HCT116 (cell line): ENCODE results near the gene NEK9. TPM values are rescaled to one million over a fixed set of nuclear protein-coding genes. Genes with fewer than 3 reads are reported as not detected.

ENCODE experiments used
- ATAC-seq: fragments of 200-7000 bp; cut with Tn5 transposase; 2 replicates; pipeline ENCODE4 v1.9.1; 2020; ENCODE audit warnings: mild to moderate bottlenecking, moderate library complexity
- BruUV-seq: library from RNA; stranded (reverse); fragments of 400-500 nt; replicated peaks from 2 replicates; lab custom pipeline; 2021; lab: Mats Ljungman, UMichigan
- CTCF ChIA-PET: fragments of 300-600 bp; sonication (Branson Sonifier 250); formaldehyde crosslinking; loops from one replicate; lab custom pipeline; 2021; ENCODE audit warnings: antibody characterized with exemption; lab: Charles Lee
- POLR2A ChIA-PET: fragments of 300-600, 350-600 bp; sonication (Branson Sonifier 250); formaldehyde crosslinking; loops from one replicate; lab custom pipeline; 2021; ENCODE audit warnings: antibody characterized with exemption; lab: Charles Lee
- RAD21 ChIA-PET, 2 experiments: fragments of 300-600 bp; sonication (Branson Sonifier 250); formaldehyde crosslinking; loops; one replicate each; lab custom pipeline; 2023; ENCODE audit warnings: low total read pairs in 2 of 2; ENCODE audit not compliant: uncharacterized antibody in 2 of 2, unreplicated experiment in 2 of 2, low non-redundant PET in 1 of 2; lab: Charles Lee
- DNase-seq: peaks from one replicate; pipeline ENCODE4 v3.0.0-alpha.2; 2010; ENCODE audit warnings: low read depth, low spot score
- H2AFZ ChIP-seq: fragments of 200-600 bp; shearing (Covaris generic), sonication (generic); 2 replicates; pipeline ENCODE4 v1.6.1; 2017; ENCODE audit warnings: low read depth, mixed run types, mixed read lengths, antibody characterized with exemption, low read length; ENCODE audit not compliant: poor library complexity, severe bottlenecking
- H3K27ac ChIP-seq: 2 replicates; pipeline ENCODE4 v1.5.1; 2012; ENCODE audit warnings: low read depth, low read length
- H3K27me3 ChIP-seq: fragments of 200-600 bp; sonication (generic); 2 replicates; pipeline ENCODE4 v1.6.1; 2016; ENCODE audit warnings: mixed run types, low read length, mixed read lengths; ENCODE audit not compliant: insufficient read depth
- H3K36me3 ChIP-seq, 2 experiments: fragments of 200-500 bp in 1 of 2; fragments of 200-600 bp in 1 of 2; sonication (Bioruptor generic) in 1 of 2; sonication (generic) in 1 of 2; 2 replicates each; pipeline versions ENCODE4 v1.5.1 to v1.6.1; 2014 to 2016; ENCODE audit warnings: low read length in 2 of 2, inconsistent platforms in 1 of 2, mixed read lengths in 1 of 2, mixed run types in 1 of 2; ENCODE audit not compliant: insufficient read depth in 2 of 2, control insufficient read depth in 1 of 2
- H3K4me1 ChIP-seq, 2 experiments: fragments of 200-600 bp in 1 of 2; sonication (generic) in 1 of 2; 2 replicates each; pipeline versions ENCODE4 v1.5.1 to v1.6.1; 2012 to 2017; ENCODE audit warnings: low read length in 2 of 2, inconsistent platforms in 1 of 2, mild to moderate bottlenecking in 1 of 2, mixed read lengths in 1 of 2, mixed run types in 1 of 2, moderate library complexity in 1 of 2; ENCODE audit not compliant: insufficient read depth in 2 of 2, control insufficient read depth in 1 of 2
- H3K4me2 ChIP-seq: fragments of 200-600 bp; sonication (generic); 2 replicates; pipeline ENCODE4 v1.6.1; 2017; ENCODE audit warnings: mixed run types, low read length, mixed read lengths
- H3K4me3 ChIP-seq, 2 experiments: fragments of 200-600 bp in 1 of 2; sonication (generic) in 1 of 2; replicated peaks in 1 of 2; 2 replicates each; pipeline ENCODE4 v1.5.1; 2011 to 2016; ENCODE audit warnings: low read length in 2 of 2, control low read depth in 1 of 2, low read depth in 1 of 2, mild to moderate bottlenecking in 1 of 2, mixed read lengths in 1 of 2, mixed run types in 1 of 2
- H3K79me2 ChIP-seq: fragments of 200-600 bp; sonication (generic); 2 replicates; pipeline ENCODE4 v1.6.1; 2017; ENCODE audit warnings: mild to moderate bottlenecking, mixed run types, low read length, moderate library complexity, mixed read lengths; ENCODE audit not compliant: insufficient read depth
- H3K9ac ChIP-seq: fragments of 200-600 bp; sonication (generic); 2 replicates; pipeline ENCODE4 v1.6.1; 2016; ENCODE audit warnings: low read length, mixed read lengths
- H3K9me2 ChIP-seq: fragments of 200-600 bp; sonication (generic), shearing (Covaris generic); 2 replicates; pipeline ENCODE4 v1.6.1; 2017; ENCODE audit warnings: mixed run types, mild to moderate bottlenecking, moderate library complexity; ENCODE audit not compliant: insufficient read depth
- H3K9me3 ChIP-seq, 2 experiments: fragments of 200-500 bp in 1 of 2; fragments of 200-600 bp in 1 of 2; sonication (Bioruptor generic) in 1 of 2; sonication (generic) in 1 of 2; 2 replicates each; pipeline ENCODE4 v1.6.1; 2014 to 2017; ENCODE audit warnings: low read length in 2 of 2, mixed read lengths in 2 of 2, inconsistent platforms in 1 of 2, low read depth in 1 of 2, mild to moderate bottlenecking in 1 of 2, mixed run types in 1 of 2, moderate library complexity in 1 of 2; ENCODE audit not compliant: control insufficient read depth in 1 of 2, insufficient read depth in 1 of 2
- H4K20me1 ChIP-seq: fragments of 200-600 bp; sonication (generic), shearing (Covaris generic); 2 replicates; pipeline ENCODE4 v1.6.1; 2017; ENCODE audit warnings: mixed run types, mild to moderate bottlenecking, moderate library complexity; ENCODE audit not compliant: insufficient read depth
- ATF3 ChIP-seq: IDR thresholded peaks from 2 replicates; pipeline ENCODE4 v1.6.1; 2012
- CBX3 ChIP-seq: IDR thresholded peaks from 2 replicates; pipeline ENCODE4 v1.6.1; 2012; ENCODE audit warnings: low read depth
- CEBPB ChIP-seq: IDR thresholded peaks from 2 replicates; pipeline ENCODE4 v1.6.1; 2012; ENCODE audit warnings: low read depth
- EGR1 ChIP-seq: IDR thresholded peaks from 2 replicates; pipeline ENCODE4 v1.6.1; 2012; ENCODE audit warnings: low read depth
- ELF1 ChIP-seq: IDR thresholded peaks from 2 replicates; pipeline ENCODE4 v1.6.1; 2012; ENCODE audit warnings: low read depth, borderline replicate concordance
- EZH2 ChIP-seq: fragments of 200-600 bp; sonication (generic); IDR thresholded peaks from 2 replicates; pipeline ENCODE4 v1.6.1; 2017; ENCODE audit warnings: antibody characterized with exemption, mixed run types
- EZH2phosphoT487 ChIP-seq: fragments of 200-600 bp; IDR thresholded peaks from 2 replicates; pipeline ENCODE4 v1.6.1; 2018; ENCODE audit warnings: antibody characterized with exemption, borderline replicate concordance
- FOSL1 ChIP-seq: IDR thresholded peaks from 2 replicates; pipeline ENCODE4 v1.6.1; 2012; ENCODE audit warnings: low read depth
- JUND ChIP-seq: IDR thresholded peaks from 2 replicates; pipeline ENCODE4 v1.6.1; 2012
- MAX ChIP-seq: IDR thresholded peaks from 2 replicates; pipeline ENCODE4 v1.6.1; 2012
- POLR2A ChIP-seq: IDR thresholded peaks from 2 replicates; pipeline ENCODE4 v1.7.0; 2011; ENCODE audit warnings: borderline replicate concordance; ENCODE audit not compliant: insufficient read depth, insufficient read length; ENCODE audit errors: extremely low read depth
- RAD21 ChIP-seq: IDR thresholded peaks from 2 replicates; pipeline ENCODE4 v1.6.1; 2012; ENCODE audit warnings: low read depth, mild to moderate bottlenecking
- SIN3A ChIP-seq: IDR thresholded peaks from 2 replicates; pipeline ENCODE4 v1.6.1; 2012; ENCODE audit warnings: low read depth
- SP1 ChIP-seq: IDR thresholded peaks from 2 replicates; pipeline ENCODE4 v1.6.1; 2012; ENCODE audit warnings: low read depth
- SRF ChIP-seq: IDR thresholded peaks from 2 replicates; pipeline ENCODE4 v1.6.1; 2012; ENCODE audit warnings: low read depth
- TCF7L2 ChIP-seq: IDR thresholded peaks from 2 replicates; pipeline ENCODE4 v1.7.0; 2011; ENCODE audit warnings: borderline replicate concordance, inconsistent platforms; ENCODE audit not compliant: insufficient read depth, insufficient read length; ENCODE audit errors: extremely low read depth
- YY1 ChIP-seq: IDR thresholded peaks from 2 replicates; pipeline ENCODE4 v1.6.1; 2011; ENCODE audit warnings: low read length, low read depth, moderate library complexity, mild to moderate bottlenecking; ENCODE audit not compliant: insufficient replicate concordance; ENCODE audit errors: extremely low read depth
- ZFX ChIP-seq: fragments of 450-650 bp; IDR thresholded peaks from 2 replicates; pipeline ENCODE4 v1.6.1; 2017
- ZNF274 ChIP-seq: fragments of 200-500 bp; sonication (Bioruptor generic); IDR thresholded peaks from 2 replicates; pipeline ENCODE4 v1.6.1; 2014; ENCODE audit warnings: mild to moderate bottlenecking, low read depth, low read length, inconsistent platforms
- intact Hi-C: fragments of 100-400 bp; cut with micrococcal nuclease; formaldehyde crosslinking; loops from 2 replicates; pipeline ENCODE4 v1.10.0; 2022
- total RNA-seq: library from RNA; stranded (reverse); gene quantifications from one replicate; pipeline ENCODE4 v1.2.1, GENCODE V29; 2021; ENCODE audit not compliant: unreplicated experiment
- TF ChIP-seq, protein P1 (sequence below): IDR thresholded peaks from 2 replicates; pipeline ENCODE4 v1.6.1; 2012; ENCODE audit warnings: low read depth

Gene NEK9
- total RNA-seq, 1 experiment from 2014 or later: 64.4 TPM

DNA sequence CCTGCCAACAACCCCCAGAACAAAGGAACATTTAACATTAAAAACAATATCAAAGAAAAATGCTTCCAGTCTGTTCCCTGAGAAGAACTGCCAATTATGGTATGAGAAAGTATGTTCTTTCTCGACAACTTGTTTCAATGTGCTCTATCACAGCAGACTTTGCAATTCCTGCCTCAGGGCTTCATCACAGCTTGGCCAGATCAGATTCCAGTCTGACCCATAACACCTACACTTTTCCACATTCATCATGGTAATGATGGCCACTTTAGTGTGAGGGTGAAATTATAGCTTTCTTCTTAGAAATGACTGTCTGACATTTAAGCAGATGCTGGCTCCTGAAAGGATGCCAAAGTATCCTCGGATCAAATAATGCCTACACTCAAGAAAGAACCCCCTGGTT, 17.0 kb downstream of the NEK9 start:
- TF ChIP-seq ELF1: no peak
- TF ChIP-seq EGR1: no peak
- no peak for TF ChIP-seq SP1
- no peak for TF ChIP-seq YY1
- TF ChIP-seq ZFX: no peak
- TF ChIP-seq CEBPB: no peak
- TF ChIP-seq RAD21: no peak
- no peak for TF ChIP-seq SRF
- no peak for TF ChIP-seq ATF3
- TF ChIP-seq EZH2phosphoT487: no peak
- TF ChIP-seq JUND: no peak
- no peak for TF ChIP-seq CBX3
- TF ChIP-seq SIN3A: no peak
- TF ChIP-seq ZNF274: no peak
- TF ChIP-seq EZH2: no peak
- TF ChIP-seq, protein P1, sequence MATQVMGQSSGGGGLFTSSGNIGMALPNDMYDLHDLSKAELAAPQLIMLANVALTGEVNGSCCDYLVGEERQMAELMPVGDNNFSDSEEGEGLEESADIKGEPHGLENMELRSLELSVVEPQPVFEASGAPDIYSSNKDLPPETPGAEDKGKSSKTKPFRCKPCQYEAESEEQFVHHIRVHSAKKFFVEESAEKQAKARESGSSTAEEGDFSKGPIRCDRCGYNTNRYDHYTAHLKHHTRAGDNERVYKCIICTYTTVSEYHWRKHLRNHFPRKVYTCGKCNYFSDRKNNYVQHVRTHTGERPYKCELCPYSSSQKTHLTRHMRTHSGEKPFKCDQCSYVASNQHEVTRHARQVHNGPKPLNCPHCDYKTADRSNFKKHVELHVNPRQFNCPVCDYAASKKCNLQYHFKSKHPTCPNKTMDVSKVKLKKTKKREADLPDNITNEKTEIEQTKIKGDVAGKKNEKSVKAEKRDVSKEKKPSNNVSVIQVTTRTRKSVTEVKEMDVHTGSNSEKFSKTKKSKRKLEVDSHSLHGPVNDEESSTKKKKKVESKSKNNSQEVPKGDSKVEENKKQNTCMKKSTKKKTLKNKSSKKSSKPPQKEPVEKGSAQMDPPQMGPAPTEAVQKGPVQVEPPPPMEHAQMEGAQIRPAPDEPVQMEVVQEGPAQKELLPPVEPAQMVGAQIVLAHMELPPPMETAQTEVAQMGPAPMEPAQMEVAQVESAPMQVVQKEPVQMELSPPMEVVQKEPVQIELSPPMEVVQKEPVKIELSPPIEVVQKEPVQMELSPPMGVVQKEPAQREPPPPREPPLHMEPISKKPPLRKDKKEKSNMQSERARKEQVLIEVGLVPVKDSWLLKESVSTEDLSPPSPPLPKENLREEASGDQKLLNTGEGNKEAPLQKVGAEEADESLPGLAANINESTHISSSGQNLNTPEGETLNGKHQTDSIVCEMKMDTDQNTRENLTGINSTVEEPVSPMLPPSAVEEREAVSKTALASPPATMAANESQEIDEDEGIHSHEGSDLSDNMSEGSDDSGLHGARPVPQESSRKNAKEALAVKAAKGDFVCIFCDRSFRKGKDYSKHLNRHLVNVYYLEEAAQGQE: no peak
- TF ChIP-seq POLR2A: no peak
- TF ChIP-seq MAX: no peak
- no peak for TF ChIP-seq TCF7L2
- no peak for TF ChIP-seq FOSL1
- TF ChIP-seq, all 23 proteins: peak for 0
- no peak overlapping the region for H3K4me2 ChIP-seq
- ATAC-seq (no peak), DNase-seq (no peak)
- no peak overlapping the region for H3K4me3 ChIP-seq
- no peaks in the 10 kb centered on the region for H3K9me3 ChIP-seq
- ChIA-PET CTCF (no interaction called here), POLR2A (no interaction called here), RAD21 (no interaction called here)
- H3K27me3 ChIP-seq: no peaks in the 10 kb centered on the region
- no peak overlapping the region for H2AFZ ChIP-seq
- intact Hi-C loops: no loop called here
- no peak overlapping the region for H3K9ac ChIP-seq
- BruUV-seq: no TSS peak
- peaks cover 45 to 50% of the 10 kb centered on the region in 2 experiments for H3K36me3 ChIP-seq
- H3K4me1 ChIP-seq: no peaks in the 10 kb centered on the region
- no peak overlapping the region for H3K27ac ChIP-seq
- no peaks in the 10 kb centered on the region for H4K20me1 ChIP-seq
- no peaks in the 10 kb centered on the region for H3K9me2 ChIP-seq
- H3K79me2 ChIP-seq: no peaks in the 10 kb centered on the region
